OCI-LY1 (cell line): Measurements from ENCODE around the gene RSAD1.

Source experiments
- H2AFZ ChIP-seq: fragments of 200-600 bp; sonication (generic), shearing (Covaris generic); 2 replicates; pipeline ENCODE4 v1.6.0; 2014; ENCODE audit warnings: antibody characterized with exemption, mild to moderate bottlenecking, low read length
- H3F3A ChIP-seq: fragments of 200-600 bp; sonication (generic), shearing (Covaris generic); 2 replicates; pipeline ENCODE4 v1.6.0; 2014; ENCODE audit warnings: mild to moderate bottlenecking, antibody characterized with exemption, low read length, moderate library complexity; ENCODE audit not compliant: insufficient read depth
- H3K27ac ChIP-seq: fragments of 200-600 bp; sonication (generic); 2 replicates; pipeline ENCODE4 v1.5.1; 2014; ENCODE audit warnings: low read length, mixed run types, mild to moderate bottlenecking, low read depth; ENCODE audit not compliant: poor library complexity, severe bottlenecking
- H3K27me3 ChIP-seq: fragments of 200-600 bp; sonication (generic); 2 replicates; pipeline ENCODE4 v1.6.0; 2014; ENCODE audit warnings: antibody characterized with exemption, mild to moderate bottlenecking, low read length, moderate library complexity; ENCODE audit not compliant: insufficient read depth
- H3K36me3 ChIP-seq: fragments of 200-600 bp; sonication (generic); 2 replicates; pipeline ENCODE4 v1.6.1; 2014; ENCODE audit warnings: mild to moderate bottlenecking, antibody characterized with exemption, low read length, moderate library complexity, mixed read lengths; ENCODE audit not compliant: insufficient read depth
- H3K4me1 ChIP-seq: fragments of 200-600 bp; sonication (generic); 2 replicates; pipeline ENCODE4 v1.5.1; 2014; ENCODE audit warnings: mild to moderate bottlenecking, low read length, moderate library complexity; ENCODE audit not compliant: insufficient read depth, severe bottlenecking
- H3K4me2 ChIP-seq: fragments of 200-600 bp; sonication (generic), shearing (Covaris generic); 2 replicates; pipeline ENCODE4 v1.6.1; 2014; ENCODE audit warnings: low read length
- H3K4me3 ChIP-seq: fragments of 200-600 bp; sonication (generic); 2 replicates; pipeline ENCODE4 v1.5.1; 2014; ENCODE audit warnings: low read length, low read depth, mild to moderate bottlenecking, mixed read lengths; ENCODE audit not compliant: poor library complexity, severe bottlenecking
- H3K79me2 ChIP-seq: fragments of 200-600 bp; shearing (Covaris generic); 2 replicates; pipeline ENCODE4 v1.6.1; 2016; ENCODE audit warnings: mixed run types, low read length, mixed read lengths; ENCODE audit not compliant: insufficient read depth
- H3K9ac ChIP-seq: fragments of 200-600 bp; sonication (generic), shearing (Covaris generic); 2 replicates; pipeline ENCODE4 v1.6.1; 2014; ENCODE audit warnings: mild to moderate bottlenecking, low read length, mixed read lengths
- H3K9me2 ChIP-seq: fragments of 200-600 bp; sonication (generic), shearing (Covaris generic); 2 replicates; pipeline ENCODE4 v1.6.1; 2014; ENCODE audit warnings: low read depth, mild to moderate bottlenecking, low read length, mixed read lengths
- H3K9me3 ChIP-seq: fragments of 200-600 bp; shearing (Covaris generic); 2 replicates; pipeline ENCODE4 v1.6.1; 2014; ENCODE audit warnings: low read length, mixed read lengths
- H4K20me1 ChIP-seq: fragments of 200-600 bp; sonication (generic), shearing (Covaris generic); 2 replicates; pipeline ENCODE4 v1.6.0; 2016; ENCODE audit warnings: mild to moderate bottlenecking, low read length; ENCODE audit not compliant: insufficient read depth
- EZH2 ChIP-seq: fragments of 200-600 bp; sonication (generic), shearing (Covaris generic); IDR thresholded peaks from 2 replicates; pipeline ENCODE4 v1.8.0; 2017; ENCODE audit warnings: borderline replicate concordance, mixed run types, mild to moderate bottlenecking, antibody characterized with exemption, low read length, moderate library complexity, mixed read lengths
- TF ChIP-seq, protein P1 (sequence below): fragments of 200-600 bp; sonication (generic), shearing (Covaris generic); IDR thresholded peaks from 2 replicates; pipeline ENCODE4 v1.5.1; 2017; ENCODE audit warnings: mild to moderate bottlenecking, antibody characterized with exemption, low read length, moderate library complexity, mixed read lengths

RSAD1 gene

DNA sequence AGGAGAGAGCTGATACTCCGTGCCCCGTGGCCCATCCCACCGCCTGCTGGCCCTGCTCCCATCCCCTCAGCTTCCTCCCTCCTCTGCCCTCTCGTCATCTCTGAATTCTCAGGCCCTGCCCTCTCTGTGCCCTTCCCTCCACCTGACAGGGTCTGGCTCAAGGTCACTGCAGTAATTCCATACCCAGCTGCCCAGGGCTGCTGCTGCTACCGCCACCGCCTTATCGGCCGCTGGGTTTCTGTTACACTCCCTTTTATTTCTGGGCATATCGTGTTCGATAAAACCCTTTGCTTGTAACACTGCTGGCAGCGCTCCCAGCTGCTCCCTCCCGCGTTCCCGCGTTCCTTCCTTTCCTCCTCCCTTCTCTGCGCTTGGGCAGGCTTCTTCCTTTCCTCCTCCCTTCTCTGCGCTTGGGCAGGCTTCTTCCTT is 55.1 kb downstream of the RSAD1 start:
- Histone ChIP-seq H3K4me3 (no peak overlapping the region), H3K4me1 (no peaks in the 10 kb centered on the region), H3K27ac (no peak overlapping the region), H3F3A (no peaks in the 10 kb centered on the region), H3K27me3 (peaks cover 10% of the 10 kb centered on the region; the same call in 1 of the 2 replicates), H3K36me3 (no peaks in the 10 kb centered on the region), H3K4me2 (no peak overlapping the region), H3K9me2 (no peaks in the 10 kb centered on the region), H3K79me2 (no peaks in the 10 kb centered on the region), H3K9me3 (no peaks in the 10 kb centered on the region), H3K9ac (no peak overlapping the region), H4K20me1 (no peaks in the 10 kb centered on the region), H2AFZ (no peak overlapping the region)
- TF ChIP-seq, protein P1, sequence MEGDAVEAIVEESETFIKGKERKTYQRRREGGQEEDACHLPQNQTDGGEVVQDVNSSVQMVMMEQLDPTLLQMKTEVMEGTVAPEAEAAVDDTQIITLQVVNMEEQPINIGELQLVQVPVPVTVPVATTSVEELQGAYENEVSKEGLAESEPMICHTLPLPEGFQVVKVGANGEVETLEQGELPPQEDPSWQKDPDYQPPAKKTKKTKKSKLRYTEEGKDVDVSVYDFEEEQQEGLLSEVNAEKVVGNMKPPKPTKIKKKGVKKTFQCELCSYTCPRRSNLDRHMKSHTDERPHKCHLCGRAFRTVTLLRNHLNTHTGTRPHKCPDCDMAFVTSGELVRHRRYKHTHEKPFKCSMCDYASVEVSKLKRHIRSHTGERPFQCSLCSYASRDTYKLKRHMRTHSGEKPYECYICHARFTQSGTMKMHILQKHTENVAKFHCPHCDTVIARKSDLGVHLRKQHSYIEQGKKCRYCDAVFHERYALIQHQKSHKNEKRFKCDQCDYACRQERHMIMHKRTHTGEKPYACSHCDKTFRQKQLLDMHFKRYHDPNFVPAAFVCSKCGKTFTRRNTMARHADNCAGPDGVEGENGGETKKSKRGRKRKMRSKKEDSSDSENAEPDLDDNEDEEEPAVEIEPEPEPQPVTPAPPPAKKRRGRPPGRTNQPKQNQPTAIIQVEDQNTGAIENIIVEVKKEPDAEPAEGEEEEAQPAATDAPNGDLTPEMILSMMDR = no peak
- TF ChIP-seq EZH2 = no peak

DNA sequence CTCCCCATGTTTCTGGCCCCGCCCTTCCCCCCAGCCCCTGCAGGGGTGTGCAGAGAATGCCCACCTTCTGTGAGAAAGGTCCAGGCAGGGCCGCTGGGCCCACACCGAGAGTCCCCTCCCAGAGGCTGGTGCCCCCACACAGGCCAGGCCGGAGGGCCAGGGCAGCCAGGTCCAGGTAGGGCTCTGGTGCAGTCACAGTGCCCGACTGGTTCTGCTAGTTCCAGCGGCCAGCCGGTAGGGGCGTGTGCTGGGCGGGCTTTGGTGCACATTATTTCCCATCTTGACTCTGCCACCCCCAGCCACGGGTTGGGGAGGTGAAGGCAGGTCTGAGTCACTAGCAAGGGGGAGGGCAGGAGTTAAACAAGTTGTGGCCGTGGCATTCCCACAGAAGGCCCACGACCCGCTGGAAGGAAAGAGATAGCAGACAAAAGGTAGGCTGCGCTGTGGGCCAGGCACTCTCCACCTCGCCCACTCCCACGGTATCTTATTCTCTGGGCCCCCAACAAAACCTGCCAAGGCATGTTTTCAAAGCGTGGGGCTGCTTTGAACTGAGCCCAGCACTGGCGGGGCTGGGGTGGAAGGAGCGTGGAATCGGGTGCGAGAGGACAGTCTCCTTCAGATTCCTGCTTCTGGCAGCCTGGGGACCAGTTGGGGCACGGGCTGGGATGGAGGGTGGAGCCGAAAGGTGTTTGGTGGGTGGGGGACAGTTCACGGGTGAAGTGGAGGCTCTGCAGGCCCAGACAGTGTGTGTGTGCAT is 55.7 kb downstream of the RSAD1 start:
- no peak overlapping the region for H3K27ac ChIP-seq
- no peaks in the 10 kb centered on the region for H3K79me2 ChIP-seq
- TF ChIP-seq, protein P1 = peak; percentile 26
- TF ChIP-seq EZH2 = no peak

DNA sequence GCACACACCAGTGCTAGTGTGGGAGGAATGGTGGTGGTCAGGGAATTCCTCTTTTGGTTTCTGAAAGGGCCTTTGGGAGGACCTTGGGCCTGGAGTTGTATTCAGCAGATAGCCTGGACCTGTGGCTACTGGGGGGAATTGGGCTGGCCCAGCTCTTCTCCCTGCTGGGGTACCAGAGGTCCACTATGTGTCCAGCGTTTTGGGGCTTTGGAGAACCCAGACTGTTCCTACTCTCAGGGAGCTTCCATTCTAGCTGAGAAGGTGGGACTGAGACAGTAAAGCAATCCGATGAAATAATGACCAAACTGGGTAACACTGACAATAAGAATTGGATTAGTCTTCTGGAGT is 56.3 kb downstream of the RSAD1 start:
- no peak overlapping the region for H3K4me2 ChIP-seq

More for the DNA sequence above, 55.7 kb downstream of the RSAD1 start:
- Histone ChIP-seq H2AFZ (no peak overlapping the region), H3K9ac (no peak overlapping the region), H3K4me2 (no peak overlapping the region), H3K4me1 (no peaks in the 10 kb centered on the region), H3K36me3 (no peaks in the 10 kb centered on the region), H3K27me3 (peaks cover 10% of the 10 kb centered on the region; the same call in 1 of the 2 replicates), H4K20me1 (no peaks in the 10 kb centered on the region), H3F3A (no peaks in the 10 kb centered on the region), H3K9me2 (no peaks in the 10 kb centered on the region), H3K9me3 (no peaks in the 10 kb centered on the region), H3K4me3 (no peak overlapping the region)

More for the DNA sequence above, 56.3 kb downstream of the RSAD1 start:
- Histone ChIP-seq H3K4me1 (no peaks in the 10 kb centered on the region), H3K9me2 (no peaks in the 10 kb centered on the region), H3K27ac (no peak overlapping the region), H3K27me3 (peaks cover 10% of the 10 kb centered on the region; the same call in 1 of the 2 replicates), H3K36me3 (no peaks in the 10 kb centered on the region), H3K9me3 (no peaks in the 10 kb centered on the region), H3F3A (no peaks in the 10 kb centered on the region), H2AFZ (no peak overlapping the region), H3K9ac (no peak overlapping the region), H3K79me2 (no peaks in the 10 kb centered on the region), H4K20me1 (no peaks in the 10 kb centered on the region), H3K4me3 (no peak overlapping the region)
- no peak for TF ChIP-seq EZH2
- TF ChIP-seq, protein P1 = no peak
